Prostate gland (tissue), 2 donors: ENCODE measurements around the gene USP20.

Source experiments
- CTCF ChIP-seq, 4 experiments: fragments of 200-600 bp in 2 of 4; fragments of 450-650 bp in 2 of 4; sonication (generic) in 2 of 4; IDR thresholded peaks; 1 replicate in 3 of 4; 2 replicates in 1 of 4; pipeline ENCODE4 v1.5.1; 2016 to 2019; ENCODE audit warnings: antibody characterized with exemption in 4 of 4, mild to moderate bottlenecking in 2 of 4, moderate library complexity in 2 of 4
- POLR2A ChIP-seq: fragments of 450-650 bp; IDR thresholded peaks from one replicate; pipeline ENCODE4 v1.6.1; 2016; ENCODE audit warnings: antibody characterized with exemption, mild to moderate bottlenecking
- POLR2AphosphoS5 ChIP-seq: sonication (generic); formaldehyde crosslinking; IDR thresholded peaks from one replicate; pipeline ENCODE4 v1.6.1; 2017; ENCODE audit warnings: antibody characterized with exemption

GRCh38 chr9:129851821-129852220 is 16.6 kb downstream of the USP20 start:
- TF ChIP-seq CTCF (IDR thresholded peaks at IDR 0.05) (no peak), POLR2AphosphoS5 (no peak), POLR2A (no peak)
